Measurements from ENCODE around the gene MEGF9.

MEGF9 gene

DNA sequence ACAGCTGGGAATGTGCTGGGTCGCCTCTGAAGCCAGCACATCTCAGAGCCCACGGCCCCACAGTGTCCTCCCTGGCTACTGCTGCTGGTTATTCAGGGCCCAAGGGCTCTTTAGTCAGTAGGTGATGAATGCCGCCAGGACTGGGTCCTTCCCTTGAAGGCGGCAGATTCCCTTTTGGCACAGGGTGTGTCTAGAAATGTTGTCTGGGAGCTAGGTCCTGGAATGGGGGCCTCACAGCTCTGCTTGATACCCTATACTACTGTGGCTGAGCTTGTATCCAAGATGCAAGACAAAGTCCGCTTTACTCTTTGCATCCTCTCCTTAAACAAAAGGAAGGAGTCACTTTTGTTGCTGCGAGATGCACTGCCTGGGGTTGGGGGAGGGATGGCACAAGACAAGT lies 33.1 kb downstream of the MEGF9 start:
- no peak for DNase-seq (ENCODE audit: low read depth)
- TF ChIP-seq, protein P1, sequence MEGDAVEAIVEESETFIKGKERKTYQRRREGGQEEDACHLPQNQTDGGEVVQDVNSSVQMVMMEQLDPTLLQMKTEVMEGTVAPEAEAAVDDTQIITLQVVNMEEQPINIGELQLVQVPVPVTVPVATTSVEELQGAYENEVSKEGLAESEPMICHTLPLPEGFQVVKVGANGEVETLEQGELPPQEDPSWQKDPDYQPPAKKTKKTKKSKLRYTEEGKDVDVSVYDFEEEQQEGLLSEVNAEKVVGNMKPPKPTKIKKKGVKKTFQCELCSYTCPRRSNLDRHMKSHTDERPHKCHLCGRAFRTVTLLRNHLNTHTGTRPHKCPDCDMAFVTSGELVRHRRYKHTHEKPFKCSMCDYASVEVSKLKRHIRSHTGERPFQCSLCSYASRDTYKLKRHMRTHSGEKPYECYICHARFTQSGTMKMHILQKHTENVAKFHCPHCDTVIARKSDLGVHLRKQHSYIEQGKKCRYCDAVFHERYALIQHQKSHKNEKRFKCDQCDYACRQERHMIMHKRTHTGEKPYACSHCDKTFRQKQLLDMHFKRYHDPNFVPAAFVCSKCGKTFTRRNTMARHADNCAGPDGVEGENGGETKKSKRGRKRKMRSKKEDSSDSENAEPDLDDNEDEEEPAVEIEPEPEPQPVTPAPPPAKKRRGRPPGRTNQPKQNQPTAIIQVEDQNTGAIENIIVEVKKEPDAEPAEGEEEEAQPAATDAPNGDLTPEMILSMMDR (IDR thresholded peaks at IDR 0.05; ENCODE audit: low read depth, low read length, missing control alignments): no peak
- no peak overlapping the region for H3K4me3 ChIP-seq (ENCODE audit: low read depth, low read length)

DNA sequence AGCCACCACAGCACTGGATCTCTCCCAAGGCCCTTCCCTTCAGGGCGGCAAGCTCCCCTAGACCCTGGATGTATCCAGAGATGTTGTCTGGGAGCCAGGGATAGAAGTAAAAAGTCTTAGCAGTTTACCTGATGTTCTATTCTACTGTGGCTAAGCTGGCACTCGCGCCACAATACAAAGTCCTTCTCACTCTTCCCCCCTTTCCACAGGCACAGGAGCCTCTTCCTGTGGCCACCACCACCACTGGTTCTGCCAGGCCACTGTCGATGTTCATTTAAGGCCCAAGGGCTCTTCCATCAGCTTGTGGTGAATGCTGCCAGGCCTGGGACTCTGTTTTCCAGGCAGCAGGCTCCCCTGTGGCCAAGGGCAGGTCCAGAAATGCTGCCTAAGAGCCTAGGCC lies 33.7 kb downstream of the MEGF9 start:
- TF ChIP-seq, protein P1 (IDR thresholded peaks at IDR 0.05; ENCODE audit: low read depth, low read length, missing control alignments): no peak
- no peak for DNase-seq (ENCODE audit: low read depth)
- no peak overlapping the region for H3K4me3 ChIP-seq (ENCODE audit: low read depth, low read length)

DNA sequence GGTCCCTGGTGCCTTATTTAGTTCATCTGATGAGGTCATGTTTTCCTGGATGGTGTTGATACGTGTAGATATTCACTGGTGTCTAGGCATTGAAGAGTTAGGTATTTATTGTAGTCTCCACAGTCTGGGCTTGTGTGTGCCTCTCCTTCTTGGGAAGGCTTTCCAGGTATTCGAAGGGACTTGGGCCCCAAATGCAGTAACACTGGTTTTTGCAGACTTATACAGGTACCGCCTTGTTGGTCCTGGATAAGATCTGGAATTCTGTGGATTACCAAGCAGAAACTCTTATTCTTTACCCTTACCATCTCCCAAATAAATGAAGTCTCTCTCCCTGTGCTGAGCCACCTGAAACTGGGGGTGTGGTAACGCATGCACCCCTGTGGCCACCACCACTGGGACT lies 34.1 kb downstream of the MEGF9 start:
- no peak overlapping the region for H3K4me3 ChIP-seq (ENCODE audit: low read depth, low read length)
- TF ChIP-seq, protein P1 (IDR thresholded peaks at IDR 0.05; ENCODE audit: low read depth, low read length, missing control alignments): no peak
- no peak for DNase-seq (ENCODE audit: low read depth)

DNA sequence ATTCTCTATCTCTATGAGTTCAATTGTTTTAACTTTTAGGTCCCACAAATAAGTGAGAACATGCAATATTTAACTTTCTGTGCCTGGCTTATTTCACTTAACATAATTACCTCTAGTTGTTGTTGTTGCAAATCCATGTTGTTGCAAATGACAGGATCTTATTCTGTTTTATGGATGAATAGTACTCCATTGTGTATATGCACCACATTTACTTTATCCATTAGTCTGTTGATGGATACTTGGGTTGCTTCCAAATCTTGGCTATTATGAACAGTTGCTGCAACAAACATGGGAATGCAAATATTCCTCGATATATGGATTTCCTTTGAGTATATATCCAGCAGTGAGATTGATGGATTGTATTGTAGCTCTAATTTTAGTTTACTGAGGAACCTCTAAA lies 36.3 kb downstream of the MEGF9 start:
- H3K4me3 ChIP-seq (ENCODE audit: low read depth, low read length): no peak overlapping the region
- DNase-seq (ENCODE audit: low read depth): no peak
- TF ChIP-seq, protein P1 (IDR thresholded peaks at IDR 0.05; ENCODE audit: low read depth, low read length, missing control alignments): no peak

DNA sequence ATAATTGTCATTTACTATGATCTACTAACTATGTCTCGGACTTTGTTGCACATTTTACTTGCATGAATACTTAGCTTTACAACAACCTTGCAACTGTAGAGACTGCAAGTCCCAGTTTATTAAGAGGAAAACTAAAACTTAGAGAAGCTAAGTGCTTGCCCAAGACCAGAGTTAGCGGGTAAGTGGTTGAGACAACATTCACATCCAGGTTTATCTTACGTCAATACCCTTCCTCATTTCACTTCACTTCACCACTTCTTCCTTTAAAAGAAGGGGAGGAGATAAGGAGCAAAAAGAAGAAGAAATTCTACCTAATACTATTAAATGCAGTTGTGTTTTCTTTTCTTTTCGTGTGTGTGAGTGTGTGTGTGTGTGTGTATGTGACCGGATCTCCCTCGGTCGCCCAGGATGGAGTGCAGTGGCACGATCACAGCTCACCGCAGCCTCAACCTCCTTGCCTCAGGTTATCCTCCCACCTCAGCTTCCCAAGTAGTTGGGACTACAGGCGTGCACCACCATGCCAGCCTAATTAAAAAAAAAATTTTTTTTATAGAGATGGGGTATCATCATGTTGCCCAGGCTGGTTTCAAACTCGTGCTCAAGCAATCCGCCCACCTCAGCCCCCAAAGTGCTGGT lies 37.4 kb downstream of the MEGF9 start:
- TF ChIP-seq, protein P1 (IDR thresholded peaks at IDR 0.05; ENCODE audit: low read depth, low read length, missing control alignments): no peak
- no peak for DNase-seq (ENCODE audit: low read depth)
- no peak overlapping the region for H3K4me3 ChIP-seq (ENCODE audit: low read depth, low read length)

DNA sequence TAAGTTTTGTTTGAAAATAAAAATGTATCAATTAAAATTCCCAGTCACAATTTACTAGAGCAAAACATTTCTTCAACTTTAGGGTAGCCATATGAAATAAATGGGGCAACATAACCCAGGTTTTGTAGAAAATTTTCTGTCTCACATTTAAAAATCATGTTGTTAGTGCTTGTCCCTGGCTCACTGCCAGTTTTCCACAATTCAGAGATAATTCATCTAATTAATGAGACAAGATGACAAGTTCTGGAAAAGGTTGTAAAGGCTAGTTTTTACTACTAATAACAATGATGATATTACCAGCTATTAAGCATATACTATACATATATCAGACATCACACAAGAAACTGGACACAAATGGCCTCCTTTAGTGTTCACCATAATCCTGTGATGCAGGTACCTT lies 45.9 kb downstream of the MEGF9 start:
- DNase-seq (ENCODE audit: low read depth): no peak
- H3K4me3 ChIP-seq (ENCODE audit: low read depth, low read length): no peak overlapping the region
- TF ChIP-seq, protein P1 (IDR thresholded peaks at IDR 0.05; ENCODE audit: low read depth, low read length, missing control alignments): no peak

DNA sequence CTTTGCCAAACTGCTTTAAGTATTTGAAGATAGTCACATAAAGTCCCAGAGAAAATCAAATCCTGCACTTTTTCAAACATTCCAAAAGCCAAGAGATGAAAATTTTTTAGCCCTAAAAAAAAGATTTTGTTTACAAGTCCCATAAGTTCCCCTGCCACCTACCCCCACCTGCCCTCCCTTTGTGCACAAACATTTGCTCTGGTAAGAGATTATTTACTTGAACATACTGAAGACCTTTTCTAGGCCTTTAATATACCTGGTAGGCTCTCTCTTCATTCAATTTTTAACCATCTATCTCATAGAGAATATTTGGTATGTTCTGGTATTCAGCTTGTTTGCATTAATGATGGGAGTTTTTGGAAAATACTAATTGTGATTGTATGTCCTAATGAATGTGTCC lies 50.3 kb downstream of the MEGF9 start:
- TF ChIP-seq, protein P1 (IDR thresholded peaks at IDR 0.05; ENCODE audit: low read depth, low read length, missing control alignments): no peak
- no peak overlapping the region for H3K4me3 ChIP-seq (ENCODE audit: low read depth, low read length)
- DNase-seq (ENCODE audit: low read depth): no peak

All from GM12864 (cell line).